HEK293 (cell line): ENCODE measurements around the gene SRMS.

Source experiments
- CTCF ChIA-PET: fragments of 350-600 bp; formaldehyde crosslinking; extraction: SDS; loops from one replicate; lab custom pipeline; 2021; ENCODE audit warnings: antibody characterized with exemption; lab: Yijun Ruan, JAX
- POLR2A ChIA-PET: fragments of 300-600 bp; formaldehyde crosslinking; extraction: SDS; loops from one replicate; lab custom pipeline; 2020; ENCODE audit warnings: antibody characterized with exemption, inconsistent platforms; lab: Yijun Ruan, JAX
- H3K27ac ChIP-seq: fragments of 200-500 bp; sonication (Bioruptor generic); 2 replicates; pipeline ENCODE4 v1.5.1; 2014; ENCODE audit warnings: low read depth, low read length, control low read depth, inconsistent platforms; ENCODE audit errors: extremely low read depth
- H3K36me3 ChIP-seq, 2 experiments: fragments of 200-500 bp in 1 of 2; sonication (Bioruptor generic) in 1 of 2; 1 replicate in 1 of 2; 2 replicates in 1 of 2; pipeline ENCODE4 v1.5.1; 2014 to 2017; ENCODE audit warnings: inconsistent platforms in 2 of 2, low read length in 2 of 2; ENCODE audit not compliant: control insufficient read depth in 2 of 2, insufficient read depth in 1 of 2
- H3K4me1 ChIP-seq: fragments of 200-500 bp; sonication (Bioruptor generic); 2 replicates; pipeline ENCODE4 v1.5.1; 2014; ENCODE audit warnings: mild to moderate bottlenecking, low read length, inconsistent platforms; ENCODE audit not compliant: control insufficient read depth, insufficient read depth
- H3K4me3 ChIP-seq: 2 replicates; pipeline ENCODE4 v1.5.1; 2011; ENCODE audit warnings: low read depth, mild to moderate bottlenecking, control low read depth, low read length, moderate library complexity
- H3K9me3 ChIP-seq: fragments of 200-500 bp; sonication (Bioruptor generic); 2 replicates; pipeline ENCODE4 v1.5.1; 2014; ENCODE audit warnings: low read depth, low read length, inconsistent platforms; ENCODE audit not compliant: control insufficient read depth, insufficient read depth
- BCL11A ChIP-seq: fragments of 450-650 bp; formaldehyde crosslinking; IDR thresholded peaks from 2 replicates; pipeline ENCODE4 v1.5.1; 2016; ENCODE audit warnings: low read depth, missing biosample characterization, missing genetic modification characterization
- BCL11B ChIP-seq: fragments of 450-650 bp; formaldehyde crosslinking; IDR thresholded peaks from 2 replicates; pipeline ENCODE4 v1.5.1; 2016; ENCODE audit warnings: low read depth, missing biosample characterization, missing genetic modification characterization
- GLIS1 ChIP-seq: fragments of 450-650 bp; formaldehyde crosslinking; IDR thresholded peaks from 2 replicates; pipeline ENCODE4 v1.5.1; 2016; ENCODE audit warnings: missing biosample characterization, missing genetic modification characterization
- GLIS2 ChIP-seq: fragments of 450-650 bp; formaldehyde crosslinking; IDR thresholded peaks from 2 replicates; pipeline ENCODE4 v1.5.1; 2016; ENCODE audit warnings: missing biosample characterization, missing genetic modification characterization
- KLF1 ChIP-seq: fragments of 450-650 bp; formaldehyde crosslinking; IDR thresholded peaks from 2 replicates; pipeline ENCODE4 v1.5.1; 2016; ENCODE audit warnings: missing biosample characterization, missing genetic modification characterization
- KLF16 ChIP-seq: fragments of 450-650 bp; formaldehyde crosslinking; IDR thresholded peaks from 2 replicates; pipeline ENCODE4 v1.5.1; 2017; ENCODE audit warnings: missing biosample characterization, missing genetic modification characterization
- KLF8 ChIP-seq: fragments of 450-650 bp; formaldehyde crosslinking; IDR thresholded peaks from 2 replicates; pipeline ENCODE4 v1.5.1; 2016; ENCODE audit warnings: missing biosample characterization, missing genetic modification characterization
- MZF1 ChIP-seq: fragments of 450-650 bp; formaldehyde crosslinking; IDR thresholded peaks from 2 replicates; pipeline ENCODE4 v1.5.1; 2017; ENCODE audit warnings: missing biosample characterization, missing genetic modification characterization, borderline replicate concordance
- SALL2 ChIP-seq: fragments of 450-650 bp; formaldehyde crosslinking; IDR thresholded peaks from 2 replicates; pipeline ENCODE4 v1.5.0; 2017; ENCODE audit warnings: missing biosample characterization, mild to moderate bottlenecking, missing genetic modification characterization, borderline replicate concordance
- SCRT1 ChIP-seq: fragments of 450-650 bp; formaldehyde crosslinking; IDR thresholded peaks from 2 replicates; pipeline ENCODE4 v1.5.1; 2016; ENCODE audit warnings: missing biosample characterization, missing genetic modification characterization, borderline replicate concordance
- SP2 ChIP-seq: fragments of 450-650 bp; formaldehyde crosslinking; IDR thresholded peaks from 2 replicates; pipeline ENCODE4 v1.5.1; 2016; ENCODE audit warnings: missing biosample characterization, missing genetic modification characterization
- SP7 ChIP-seq: fragments of 450-650 bp; formaldehyde crosslinking; IDR thresholded peaks from 2 replicates; pipeline ENCODE4 v1.5.1; 2016; ENCODE audit warnings: missing biosample characterization, missing genetic modification characterization
- YY1 ChIP-seq: fragments of 450-650 bp; formaldehyde crosslinking; IDR thresholded peaks from 2 replicates; pipeline ENCODE4 v1.5.1; 2018; ENCODE audit warnings: missing biosample characterization, missing genetic modification characterization
- ZFHX2 ChIP-seq: fragments of 450-650 bp; formaldehyde crosslinking; conservative IDR thresholded peaks from 2 replicates; pipeline ENCODE4 v1.5.1; 2016; ENCODE audit warnings: missing biosample characterization, missing genetic modification characterization
- ZIC2 ChIP-seq: fragments of 450-650 bp; formaldehyde crosslinking; IDR thresholded peaks from 2 replicates; pipeline ENCODE4 v1.5.1; 2016; ENCODE audit warnings: missing biosample characterization, missing genetic modification characterization
- ZNF114 ChIP-seq: fragments of 450-650 bp; formaldehyde crosslinking; IDR thresholded peaks from 2 replicates; pipeline ENCODE4 v1.5.0; 2017; ENCODE audit warnings: missing biosample characterization, missing genetic modification characterization
- ZNF121 ChIP-seq: fragments of 450-650 bp; formaldehyde crosslinking; IDR thresholded peaks from 2 replicates; pipeline ENCODE4 v1.5.1; 2016; ENCODE audit warnings: missing biosample characterization, missing genetic modification characterization
- ZNF157 ChIP-seq: fragments of 450-650 bp; formaldehyde crosslinking; IDR thresholded peaks from 2 replicates; pipeline ENCODE4 v1.5.1; 2016; ENCODE audit warnings: missing biosample characterization, missing genetic modification characterization
- ZNF24 ChIP-seq: fragments of 450-650 bp; formaldehyde crosslinking; IDR thresholded peaks from 2 replicates; pipeline ENCODE4 v1.5.1; 2016; ENCODE audit warnings: missing biosample characterization, missing genetic modification characterization
- ZNF335 ChIP-seq: fragments of 450-650 bp; formaldehyde crosslinking; conservative IDR thresholded peaks from 2 replicates; pipeline ENCODE4 v1.5.1; 2016; ENCODE audit warnings: missing biosample characterization, missing genetic modification characterization
- ZNF423 ChIP-seq: fragments of 450-650 bp; formaldehyde crosslinking; IDR thresholded peaks from 2 replicates; pipeline ENCODE4 v1.5.1; 2016; ENCODE audit warnings: missing biosample characterization, missing genetic modification characterization
- ZNF501 ChIP-seq: fragments of 450-650 bp; formaldehyde crosslinking; IDR thresholded peaks from 2 replicates; pipeline ENCODE4 v1.5.1; 2016; ENCODE audit warnings: missing biosample characterization, missing genetic modification characterization
- ZNF571 ChIP-seq: fragments of 450-650 bp; formaldehyde crosslinking; IDR thresholded peaks from 2 replicates; pipeline ENCODE4 v1.5.0; 2017; ENCODE audit warnings: missing biosample characterization, missing genetic modification characterization
- ZNF624 ChIP-seq: fragments of 450-650 bp; formaldehyde crosslinking; IDR thresholded peaks from 2 replicates; pipeline ENCODE4 v1.5.1; 2017; ENCODE audit warnings: missing biosample characterization, missing genetic modification characterization
- ZNF701 ChIP-seq: fragments of 450-650 bp; formaldehyde crosslinking; IDR thresholded peaks from 2 replicates; pipeline ENCODE4 v1.5.1; 2016; ENCODE audit warnings: missing biosample characterization, missing genetic modification characterization
- ZNF747 ChIP-seq: fragments of 450-650 bp; formaldehyde crosslinking; IDR thresholded peaks from 2 replicates; pipeline ENCODE4 v1.5.1; 2016; ENCODE audit warnings: missing biosample characterization, missing genetic modification characterization
- TF ChIP-seq, protein P1 (sequence below): fragments of 450-650 bp; formaldehyde crosslinking; IDR thresholded peaks from 2 replicates; pipeline ENCODE4 v1.5.1; 2016; ENCODE audit warnings: missing biosample characterization, missing genetic modification characterization
- TF ChIP-seq, protein P2 (sequence below): fragments of 450-650 bp; formaldehyde crosslinking; IDR thresholded peaks from 2 replicates; pipeline ENCODE4 v1.5.1; 2017; ENCODE audit warnings: missing biosample characterization, missing genetic modification characterization

SRMS gene

DNA sequence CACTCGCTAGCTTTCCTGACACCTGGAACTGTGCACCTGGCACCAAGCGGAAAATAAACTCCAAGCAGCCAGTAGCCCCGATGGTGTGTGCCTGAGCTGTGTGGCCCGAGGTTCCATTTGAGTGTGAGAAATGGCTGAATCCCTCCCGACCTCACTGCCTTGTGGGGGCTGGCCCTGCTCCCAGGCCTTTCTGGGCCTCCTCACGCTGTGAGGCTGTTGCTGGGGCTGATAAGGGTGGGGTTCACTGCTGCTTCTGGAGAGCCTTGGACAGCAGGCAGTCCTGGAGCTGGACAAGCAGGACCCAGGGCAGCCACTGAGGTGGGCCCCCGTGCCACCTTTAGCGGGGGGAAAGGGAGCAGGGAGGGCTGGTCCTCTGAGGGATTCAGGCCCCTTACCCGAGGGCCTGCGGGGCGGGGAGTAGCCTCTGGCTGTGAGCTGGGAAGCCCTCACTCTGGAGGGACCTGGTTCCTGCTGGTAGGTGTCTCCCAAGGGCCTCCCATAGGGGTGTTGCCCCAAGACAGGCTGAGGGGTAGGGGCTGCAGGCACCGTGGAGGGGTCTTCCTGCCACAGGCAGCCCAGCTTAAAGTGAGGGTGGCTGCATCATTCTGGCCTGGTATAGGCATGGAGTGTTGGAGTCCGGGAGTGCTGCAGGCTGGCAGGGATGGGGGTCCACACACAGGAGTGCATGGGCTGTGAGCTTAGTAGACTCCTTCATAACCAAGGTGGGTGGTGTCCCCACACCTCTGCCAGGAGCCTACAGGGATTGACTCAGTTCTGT, 25.3 kb downstream of the SRMS start (continued):
- TF ChIP-seq SP7 (tag by site-specific recombination): no peak
- no peak for TF ChIP-seq BCL11A (tag by site-specific recombination)
- TF ChIP-seq ZNF501 (tag by site-specific recombination): no peak
- TF ChIP-seq ZNF747: no peak
- no peak for TF ChIP-seq ZNF24 (tag by site-specific recombination)
- TF ChIP-seq ZNF571 (tag by site-specific recombination): no peak
- no peak for TF ChIP-seq GLIS1
- no peak for TF ChIP-seq ZNF121 (tag by site-specific recombination)
- TF ChIP-seq, all 188 proteins: peak for 4

DNA sequence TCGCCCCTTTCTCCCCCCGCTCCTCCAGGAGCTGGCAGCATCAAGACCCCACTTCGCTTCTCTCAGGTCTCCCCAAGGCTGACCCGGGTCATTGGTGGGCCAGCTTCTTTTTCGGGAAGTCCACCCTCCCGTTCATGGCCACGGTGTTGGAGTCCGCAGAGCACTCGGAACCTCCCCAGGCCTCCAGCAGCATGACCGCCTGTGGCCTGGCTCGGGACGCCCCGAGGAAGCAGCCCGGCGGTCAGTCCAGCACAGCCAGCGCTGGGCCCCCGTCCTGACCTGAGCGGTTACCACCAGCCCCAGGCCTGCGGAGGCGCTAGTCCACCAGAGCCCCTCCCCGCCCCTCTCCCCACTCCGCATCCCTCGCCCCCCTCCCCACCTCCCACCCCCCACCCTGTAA, 25.9 kb downstream of the SRMS start:
- no peak for TF ChIP-seq ZNF571 (tag by site-specific recombination)
- no peak for TF ChIP-seq ZNF624 (tag by site-specific recombination)
- TF ChIP-seq MZF1 (tag by site-specific recombination): no peak
- TF ChIP-seq ZNF701: no peak
- no peak for TF ChIP-seq SP2 (tag by site-specific recombination)
- TF ChIP-seq, protein P1, sequence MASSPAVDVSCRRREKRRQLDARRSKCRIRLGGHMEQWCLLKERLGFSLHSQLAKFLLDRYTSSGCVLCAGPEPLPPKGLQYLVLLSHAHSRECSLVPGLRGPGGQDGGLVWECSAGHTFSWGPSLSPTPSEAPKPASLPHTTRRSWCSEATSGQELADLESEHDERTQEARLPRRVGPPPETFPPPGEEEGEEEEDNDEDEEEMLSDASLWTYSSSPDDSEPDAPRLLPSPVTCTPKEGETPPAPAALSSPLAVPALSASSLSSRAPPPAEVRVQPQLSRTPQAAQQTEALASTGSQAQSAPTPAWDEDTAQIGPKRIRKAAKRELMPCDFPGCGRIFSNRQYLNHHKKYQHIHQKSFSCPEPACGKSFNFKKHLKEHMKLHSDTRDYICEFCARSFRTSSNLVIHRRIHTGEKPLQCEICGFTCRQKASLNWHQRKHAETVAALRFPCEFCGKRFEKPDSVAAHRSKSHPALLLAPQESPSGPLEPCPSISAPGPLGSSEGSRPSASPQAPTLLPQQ (tag by site-specific recombination): no peak
- no peak for TF ChIP-seq ZNF157 (tag by site-specific recombination)
- no peak for TF ChIP-seq SCRT1
- no peak for TF ChIP-seq SALL2 (tag by site-specific recombination)
- H3K4me3 ChIP-seq: peak overlapping the region; percentile 71
- ChIA-PET POLR2A (interaction anchor here (0.6 to 2.4 kb wide), 8 partner anchors 9 to 219 kb away, joined by 3 to 12 read pairs (median 5); partner anchors contain the start of genes HELZ2 and PTK6), CTCF (interaction anchor here (0.6 to 1.8 kb wide), 3 partner anchors 13 to 302 kb away, joined by 3 to 9 read pairs (median 3); no protein-coding TSS in a partner anchor)
- H3K4me1 ChIP-seq: no peaks in the 10 kb centered on the region
- peaks cover 0 to 24% of the 10 kb centered on the region in 2 experiments; a peak in 1 of 3 replicates for H3K36me3 ChIP-seq
- peak overlapping the region; percentile 42; the same call in 1 of the 2 replicates for H3K27ac ChIP-seq
- no peaks in the 10 kb centered on the region for H3K9me3 ChIP-seq

DNA sequence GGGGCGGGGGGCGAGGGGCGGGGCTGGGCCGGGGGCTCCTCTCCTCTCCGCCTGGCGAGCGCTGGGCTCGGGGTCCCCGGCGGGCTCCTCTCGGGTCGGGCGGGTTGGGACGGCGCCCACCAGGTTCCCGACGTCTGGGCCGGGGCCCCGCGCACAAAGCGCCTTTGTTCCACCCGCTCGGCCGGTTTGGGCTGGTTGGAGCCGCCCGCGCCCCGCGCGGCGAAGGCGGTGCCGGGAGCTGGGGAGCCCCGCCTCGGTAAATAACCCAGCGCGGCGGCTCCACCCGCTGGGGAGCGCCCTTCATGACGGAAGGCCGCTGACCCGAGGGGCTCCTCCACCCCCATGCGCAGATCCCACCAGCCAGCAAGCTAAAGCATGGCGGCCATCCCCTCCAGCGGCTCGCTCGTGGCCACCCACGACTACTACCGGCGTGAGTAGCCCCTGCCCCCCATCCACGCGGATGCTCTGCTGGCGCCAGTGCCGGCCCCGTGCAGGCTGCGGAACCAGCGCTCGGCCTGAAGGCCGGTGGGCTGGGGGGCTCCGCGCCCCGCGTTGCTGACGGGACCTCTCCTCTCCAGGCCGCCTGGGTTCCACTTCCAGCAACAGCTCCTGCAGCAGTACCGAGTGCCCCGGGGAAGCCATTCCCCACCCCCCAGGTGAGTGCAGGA, 26.5 kb downstream of the SRMS start:
- CTCF ChIA-PET: interaction anchor here (0.6 to 1.8 kb wide), 3 partner anchors 13 to 302 kb away, joined by 3 to 9 read pairs (median 3); no protein-coding TSS in a partner anchor
- H3K27ac ChIP-seq: peak overlapping the region; percentile 42; the same call in 1 of the 2 replicates
- peak overlapping the region; percentile 71 for H3K4me3 ChIP-seq
- H3K9me3 ChIP-seq: no peaks in the 10 kb centered on the region
- POLR2A ChIA-PET: interaction anchor here (0.6 to 2.4 kb wide), 11 partner anchors 8 to 344 kb away, joined by 3 to 12 read pairs (median 5); partner anchors contain the start of genes HELZ2, PTK6 and TPD52L2
- no peaks in the 10 kb centered on the region for H3K4me1 ChIP-seq
- peaks cover 0 to 24% of the 10 kb centered on the region in 2 experiments; a peak in 1 of 3 replicates for H3K36me3 ChIP-seq
- peak; percentile 24; the same call in 1 of the 2 replicates for TF ChIP-seq KLF8 (tag by site-specific recombination)
- TF ChIP-seq KLF16 (tag by site-specific recombination): 0 out of 2 replicates have a peak, but pooled peaks have one; percentile 27
- TF ChIP-seq ZNF114: no peak
- TF ChIP-seq ZIC2 (tag by site-specific recombination): 0 out of 2 replicates have a peak, but pooled peaks have one; percentile 6
- TF ChIP-seq ZNF335 (tag by site-specific recombination): no peak
- TF ChIP-seq ZNF423 (tag by site-specific recombination): no peak
- no peak for TF ChIP-seq MZF1 (tag by site-specific recombination)
- TF ChIP-seq, protein P2, sequence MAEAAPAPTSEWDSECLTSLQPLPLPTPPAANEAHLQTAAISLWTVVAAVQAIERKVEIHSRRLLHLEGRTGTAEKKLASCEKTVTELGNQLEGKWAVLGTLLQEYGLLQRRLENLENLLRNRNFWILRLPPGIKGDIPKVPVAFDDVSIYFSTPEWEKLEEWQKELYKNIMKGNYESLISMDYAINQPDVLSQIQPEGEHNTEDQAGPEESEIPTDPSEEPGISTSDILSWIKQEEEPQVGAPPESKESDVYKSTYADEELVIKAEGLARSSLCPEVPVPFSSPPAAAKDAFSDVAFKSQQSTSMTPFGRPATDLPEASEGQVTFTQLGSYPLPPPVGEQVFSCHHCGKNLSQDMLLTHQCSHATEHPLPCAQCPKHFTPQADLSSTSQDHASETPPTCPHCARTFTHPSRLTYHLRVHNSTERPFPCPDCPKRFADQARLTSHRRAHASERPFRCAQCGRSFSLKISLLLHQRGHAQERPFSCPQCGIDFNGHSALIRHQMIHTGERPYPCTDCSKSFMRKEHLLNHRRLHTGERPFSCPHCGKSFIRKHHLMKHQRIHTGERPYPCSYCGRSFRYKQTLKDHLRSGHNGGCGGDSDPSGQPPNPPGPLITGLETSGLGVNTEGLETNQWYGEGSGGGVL: no peak
- peak; percentile 73 for TF ChIP-seq YY1
- TF ChIP-seq KLF1: peak; percentile 68
- peak; percentile 60 for TF ChIP-seq ZFHX2 (tag by site-specific recombination)
- peak; percentile 85 for TF ChIP-seq GLIS2 (tag by site-specific recombination)
- no peak for TF ChIP-seq BCL11B (tag by site-specific recombination)
